DMS79 (cell line): Measurements from ENCODE around the gene CDKAL1.
"Not testable (repeated sequence)": the region's sequence is repeated elsewhere in the genome, so short reads cannot be mapped to it uniquely, and the experiment has no call there.

Experiments
- DNase-seq: peaks from one replicate; lab custom pipeline; 2025; lab: John Stamatoyannopoulos, UW

CDKAL1 gene

DNA sequence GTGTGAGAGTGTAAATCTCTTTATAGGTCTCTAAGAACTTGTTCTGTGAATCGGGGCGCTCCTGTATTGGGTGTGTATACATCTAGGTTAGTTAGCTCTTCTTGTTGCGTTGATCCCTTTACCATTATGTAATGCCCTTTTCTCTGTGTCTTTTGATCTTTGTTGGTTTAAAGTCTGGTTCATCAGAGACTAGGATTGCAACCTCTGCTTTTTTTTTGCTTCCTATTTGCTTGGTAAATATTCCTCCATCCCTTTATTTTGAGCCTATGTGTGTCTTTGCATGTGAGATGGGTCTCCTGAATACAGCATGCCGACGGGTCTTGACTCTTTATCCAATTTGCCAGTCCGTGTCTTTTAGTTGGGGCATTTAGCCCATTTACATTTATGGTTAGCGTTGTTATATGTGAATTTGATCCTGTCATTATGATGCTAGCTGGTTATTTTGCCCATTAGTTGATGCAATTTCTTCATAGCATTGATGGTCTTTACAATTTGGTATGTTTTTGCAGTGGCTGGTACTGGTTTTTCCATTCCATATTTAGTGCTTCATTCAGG, 60.1 kb downstream of the CDKAL1 start:
- DNase-seq = not testable (repeated sequence)

DNA sequence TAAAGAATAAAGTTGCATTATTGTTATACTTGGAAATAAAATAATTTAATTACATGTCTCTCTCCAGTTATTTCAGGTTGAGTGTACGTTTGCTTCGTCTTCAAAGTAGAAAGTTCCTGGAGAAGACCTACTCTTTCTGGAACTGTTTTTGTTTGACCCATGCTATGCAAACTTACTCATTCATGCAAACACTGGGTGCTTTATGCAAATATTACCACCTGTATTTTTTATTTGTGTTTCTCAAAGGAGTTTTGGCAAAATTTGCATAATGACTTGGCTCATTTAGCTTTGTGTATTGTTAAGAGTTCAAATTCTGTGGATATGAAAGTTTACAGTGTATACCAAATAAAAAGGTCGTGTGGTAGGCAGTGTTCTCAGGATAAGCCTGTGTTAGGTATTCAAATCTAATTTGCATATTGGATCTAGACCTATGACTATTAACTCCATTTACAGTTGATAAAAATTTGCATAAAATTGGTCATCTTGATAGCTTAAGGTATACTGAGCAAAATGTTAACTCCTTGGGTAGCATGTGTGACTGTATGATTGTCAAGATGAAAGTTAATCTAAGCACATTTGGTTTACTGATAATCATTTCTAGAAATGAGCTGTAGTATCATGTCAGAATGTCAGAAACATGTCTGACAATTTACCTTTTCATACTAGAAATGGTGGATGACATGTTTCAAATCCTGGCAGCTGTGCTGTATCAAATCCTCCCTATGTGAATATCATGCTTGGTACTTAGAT, 65.2 kb downstream of the CDKAL1 start:
- DNase-seq = no peak

DNA sequence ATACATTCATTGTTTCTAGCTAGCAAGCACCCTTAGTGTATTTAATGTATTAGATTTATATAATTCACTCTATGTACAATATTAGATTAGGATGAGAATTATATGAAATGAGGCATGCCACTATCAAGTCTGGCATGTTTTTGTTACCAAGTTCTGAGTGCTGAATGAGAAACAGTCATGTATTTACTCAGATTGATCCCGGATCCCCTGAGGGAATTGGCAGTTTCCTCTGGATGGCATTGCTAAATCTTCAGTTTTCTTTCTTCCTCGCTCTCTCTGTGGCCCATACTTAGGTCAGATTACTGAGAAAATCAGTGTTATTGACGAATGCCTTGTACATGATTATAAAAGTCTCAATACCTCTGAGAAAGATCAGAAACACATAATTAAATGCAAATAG, 66.6 kb downstream of the CDKAL1 start:
- no peak for DNase-seq

DNA sequence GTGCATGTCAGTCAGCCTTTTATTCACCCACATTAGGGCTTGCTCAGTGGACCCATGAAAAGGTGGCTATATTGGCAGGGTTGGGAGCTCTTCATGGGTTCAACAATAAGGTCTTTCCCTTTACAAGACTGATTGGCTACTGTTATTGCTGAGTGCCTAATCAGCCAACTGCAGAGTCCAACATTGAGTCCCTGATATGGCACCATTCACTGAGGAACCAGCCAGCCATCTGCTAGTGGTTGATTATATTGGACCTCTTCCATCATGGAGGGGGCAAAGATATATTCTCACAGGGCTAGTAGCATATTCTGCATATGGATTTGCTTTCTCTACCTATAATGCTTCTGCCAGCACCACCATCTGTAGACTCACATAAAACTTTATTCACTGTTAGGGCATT, 69.9 kb downstream of the CDKAL1 start:
- no peak for DNase-seq

DNA sequence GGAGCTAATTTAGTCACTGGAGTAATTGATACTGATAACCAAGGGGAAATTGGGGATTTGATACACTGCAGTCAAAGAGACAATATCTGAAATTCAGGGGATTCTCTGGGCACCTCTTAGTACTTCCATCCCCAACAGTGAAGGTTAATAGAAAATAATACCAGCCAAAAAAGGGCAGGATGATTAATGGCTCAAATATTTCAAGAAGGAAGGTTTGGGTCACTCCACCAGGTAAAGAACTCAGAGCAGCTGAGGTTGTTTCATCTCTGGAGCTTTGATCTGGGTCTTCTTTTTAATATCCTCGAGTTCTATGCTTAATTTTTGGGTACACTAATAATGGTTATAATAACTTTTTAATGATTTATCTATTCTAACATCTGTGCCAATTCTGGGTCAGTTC, 70.8 kb downstream of the CDKAL1 start:
- DNase-seq = no peak

DNA sequence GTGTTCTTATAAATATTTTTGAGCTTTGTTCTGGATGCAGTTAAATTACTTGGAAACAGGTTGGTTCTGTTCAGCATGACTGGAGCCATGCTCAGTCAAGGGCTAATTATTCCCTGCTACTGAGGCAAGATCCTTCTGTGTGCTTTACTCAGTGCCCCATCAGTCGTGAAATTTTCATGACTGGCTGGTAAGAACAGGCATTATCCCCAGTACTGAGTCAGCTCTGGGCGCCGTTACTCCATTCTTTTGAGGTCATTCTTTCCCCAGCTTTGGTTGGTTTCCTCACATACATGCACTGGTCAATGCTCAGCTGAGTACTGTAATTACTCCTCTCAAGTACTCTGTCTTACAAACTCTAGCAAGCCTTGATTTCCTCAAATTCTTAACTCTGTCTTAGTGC, 71.3 kb downstream of the CDKAL1 start:
- peak; percentile 67 for DNase-seq

DNA sequence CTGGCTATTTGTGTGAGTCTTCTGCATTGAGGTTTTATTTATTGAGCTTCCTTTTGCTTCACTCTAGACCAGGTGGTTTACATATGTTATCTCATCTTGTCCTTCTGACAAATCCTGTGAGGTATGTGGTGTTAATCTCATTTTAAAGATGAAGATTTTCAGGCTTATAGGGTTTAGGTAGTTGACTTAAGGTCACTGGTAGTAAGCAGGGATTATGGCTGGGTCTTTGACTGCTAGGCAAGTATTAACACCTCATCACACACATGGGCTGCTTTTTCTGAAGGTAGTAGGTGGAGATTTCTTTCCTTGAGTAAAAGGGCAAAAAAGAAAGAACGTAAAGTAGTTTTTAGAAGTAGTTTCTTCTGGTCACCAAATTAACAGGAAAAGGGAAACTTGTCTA, 72.6 kb downstream of the CDKAL1 start:
- no peak for DNase-seq

DNA sequence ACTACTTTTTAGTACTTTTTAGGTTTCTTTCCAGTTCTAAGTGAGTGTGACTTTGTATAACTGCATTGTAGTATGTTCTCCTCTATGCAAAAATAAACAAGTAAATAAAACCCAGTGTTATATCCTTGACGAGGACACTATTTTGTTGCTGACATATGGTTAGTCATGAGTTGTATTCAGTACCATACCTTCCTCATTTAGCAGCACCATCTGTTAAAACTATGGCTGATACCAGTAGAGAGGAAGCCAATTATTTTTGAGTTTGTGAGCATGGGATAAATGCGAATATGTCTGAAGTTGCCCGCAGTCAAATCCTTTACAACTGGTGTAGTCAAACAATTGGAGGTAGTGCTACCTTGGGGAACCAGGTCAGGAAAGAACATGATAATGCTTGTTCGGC, 74.1 kb downstream of the CDKAL1 start:
- DNase-seq = no peak

DNA sequence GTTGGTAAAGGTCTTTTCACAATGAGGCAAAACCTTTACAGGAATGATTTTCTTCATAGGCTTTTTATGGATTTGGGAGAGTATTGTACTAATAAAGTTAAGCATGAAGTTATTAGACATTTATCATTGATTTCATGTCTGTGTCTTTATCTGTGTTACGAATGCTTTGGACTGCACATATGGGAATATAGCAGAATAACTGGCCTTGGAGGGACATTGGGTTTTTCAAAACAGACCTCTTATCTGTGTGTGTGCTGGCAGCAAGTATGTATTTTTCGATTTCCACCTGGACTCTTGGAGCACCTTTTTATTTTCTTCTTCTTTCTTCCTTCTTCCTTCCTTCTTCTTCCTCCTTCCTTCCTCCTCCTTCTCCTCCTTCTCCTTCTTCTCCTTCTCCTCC, 74.6 kb downstream of the CDKAL1 start:
- DNase-seq = no peak

DNA sequence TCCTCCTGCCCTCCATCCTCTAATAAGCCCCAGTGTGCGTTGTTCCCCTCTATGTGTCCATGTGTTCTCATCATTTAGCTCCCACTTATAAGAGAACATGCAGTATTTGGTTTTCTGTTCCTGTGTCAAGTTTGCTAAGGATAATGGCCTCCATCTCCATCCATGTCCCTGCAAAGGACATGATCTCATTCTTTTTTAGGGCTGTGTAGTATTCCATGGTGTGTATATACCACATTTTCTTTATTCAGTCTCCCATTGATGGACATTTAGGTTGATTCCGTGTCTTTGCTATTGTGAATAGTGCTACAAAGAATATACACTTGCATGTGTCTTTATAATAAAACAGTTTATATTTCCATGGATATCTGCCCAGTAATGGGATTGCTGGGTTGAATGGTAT, 75.7 kb downstream of the CDKAL1 start:
- DNase-seq = not testable (repeated sequence)

DNA sequence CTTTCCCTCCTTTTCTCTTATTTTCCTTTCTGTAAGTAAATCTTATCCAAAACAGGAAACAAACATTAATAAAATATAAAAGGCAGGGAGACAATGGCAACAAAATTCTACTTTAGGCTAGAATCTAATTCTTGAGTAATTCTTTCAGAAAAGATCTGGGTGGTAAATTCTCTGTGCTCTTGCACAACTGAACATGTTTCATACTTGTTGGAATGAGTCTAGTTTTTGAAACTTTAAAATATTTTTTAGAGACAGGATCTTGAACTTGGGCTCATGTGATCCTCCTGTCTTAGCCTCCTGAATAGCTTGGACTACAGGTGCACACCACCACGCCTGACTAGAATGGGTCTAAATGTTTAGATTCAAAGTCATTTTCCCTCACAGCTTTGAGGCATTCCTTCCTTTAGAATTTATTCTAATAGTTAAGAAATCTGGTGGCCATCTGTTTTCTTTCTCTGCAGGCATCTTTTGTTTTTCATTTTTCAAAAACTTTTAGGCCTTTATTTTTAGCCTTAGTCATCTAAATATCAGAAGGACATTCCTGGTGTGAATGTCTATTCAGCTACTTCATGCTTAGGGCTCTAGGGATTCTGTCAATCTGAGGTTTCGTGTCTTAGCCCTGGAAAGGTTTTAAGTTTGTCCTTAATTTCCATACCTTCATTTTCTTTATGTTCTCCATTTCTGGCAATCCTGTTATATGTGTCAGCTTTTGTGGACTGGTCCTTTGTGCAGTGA, 76.5 kb downstream of the CDKAL1 start:
- DNase-seq = no peak

DNA sequence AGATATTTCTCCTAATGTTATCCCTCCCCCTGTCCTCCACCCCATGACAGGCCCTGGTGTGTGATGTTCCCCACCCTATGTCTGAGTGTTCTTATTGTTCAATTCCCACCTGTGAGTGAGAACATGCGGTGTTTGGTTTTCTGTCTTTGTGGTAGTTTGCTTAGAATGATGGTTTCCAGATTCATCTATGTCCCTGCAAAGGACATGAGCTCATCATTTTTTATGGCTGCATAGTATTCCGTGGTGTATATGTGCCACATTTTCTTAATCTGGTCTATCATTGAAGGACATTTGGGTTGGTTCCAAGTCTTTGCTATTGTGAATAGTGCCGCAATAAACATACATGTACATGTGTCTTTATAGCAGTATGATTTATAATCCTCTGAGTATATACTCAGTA, 83.3 kb downstream of the CDKAL1 start:
- DNase-seq = not testable (repeated sequence)

DNA sequence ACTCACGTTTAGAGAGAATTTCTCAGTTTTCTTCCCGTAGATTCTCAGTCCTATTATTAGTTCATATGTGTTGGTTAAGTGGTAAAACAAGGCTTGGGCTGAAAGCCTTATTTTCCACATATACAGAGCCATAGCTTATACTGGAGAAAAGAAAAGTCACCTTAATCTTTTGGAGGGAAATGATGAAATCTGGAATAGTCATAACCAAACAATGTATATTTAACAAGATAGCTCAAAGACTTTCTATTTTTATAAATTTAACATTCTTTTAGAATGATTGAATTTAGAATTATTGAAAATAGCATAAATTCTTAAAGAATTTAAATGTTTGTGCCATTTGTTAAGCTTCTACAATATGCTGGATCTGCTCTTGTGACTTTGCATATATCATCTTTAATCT, 85.8 kb downstream of the CDKAL1 start:
- DNase-seq = no peak

DNA sequence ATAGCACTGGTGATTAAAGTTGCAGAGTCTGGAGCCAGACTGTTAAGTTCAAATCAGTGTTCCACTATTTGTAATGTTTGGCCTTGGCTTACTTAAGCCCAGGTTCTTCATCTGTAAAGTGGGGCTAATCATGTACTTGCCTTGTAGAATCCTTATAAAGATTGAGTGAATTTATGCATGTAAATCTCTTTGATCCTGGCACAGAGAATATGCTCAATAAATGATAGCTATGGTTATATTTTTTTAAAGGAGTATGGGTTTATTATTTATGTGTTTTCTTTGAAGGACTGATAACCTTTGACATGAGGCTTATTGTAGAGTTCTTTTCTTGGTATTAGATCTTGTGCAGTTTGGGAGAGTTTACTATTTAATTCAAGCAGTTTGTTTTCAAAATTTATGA, 89.5 kb downstream of the CDKAL1 start:
- no peak for DNase-seq

DNA sequence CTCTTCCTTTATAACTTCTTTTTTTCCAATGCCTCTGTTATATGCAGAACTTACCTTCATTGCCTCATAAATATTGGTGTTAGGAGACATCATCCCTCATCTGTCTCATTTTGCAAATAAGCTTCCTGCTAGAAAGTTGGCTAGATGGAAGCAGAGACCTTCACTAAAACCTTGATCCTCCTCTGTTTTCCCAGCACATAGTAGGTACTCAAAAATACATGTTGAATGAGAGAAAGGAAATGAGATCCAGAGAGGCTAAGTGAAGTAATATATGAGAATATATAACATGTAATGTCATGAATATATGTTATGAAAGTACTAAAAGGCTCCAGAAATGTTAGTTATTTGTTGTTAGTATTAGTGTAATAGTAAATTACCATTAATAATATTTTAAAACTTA, 91.9 kb downstream of the CDKAL1 start:
- no peak for DNase-seq

DNA sequence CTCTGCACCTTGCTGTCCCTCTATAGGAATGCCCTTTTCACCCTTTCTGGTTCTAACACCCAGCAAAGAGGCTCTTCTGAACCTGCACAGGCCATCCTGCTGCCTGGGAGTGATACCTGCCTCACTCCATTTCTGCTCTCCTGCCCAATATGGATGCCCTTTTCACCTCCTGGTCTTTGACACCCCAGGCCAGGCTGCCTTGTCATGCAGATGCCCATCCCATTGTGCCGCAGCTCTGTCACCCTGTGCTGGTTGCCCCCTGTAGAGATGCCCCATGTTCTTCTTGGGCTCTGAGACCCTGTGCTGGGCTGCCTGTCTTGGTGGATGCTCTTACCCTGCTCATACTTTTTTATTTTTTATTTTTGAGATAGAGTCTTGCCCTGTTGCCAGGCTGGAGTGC, 95.3 kb downstream of the CDKAL1 start:
- DNase-seq = no peak

DNA sequence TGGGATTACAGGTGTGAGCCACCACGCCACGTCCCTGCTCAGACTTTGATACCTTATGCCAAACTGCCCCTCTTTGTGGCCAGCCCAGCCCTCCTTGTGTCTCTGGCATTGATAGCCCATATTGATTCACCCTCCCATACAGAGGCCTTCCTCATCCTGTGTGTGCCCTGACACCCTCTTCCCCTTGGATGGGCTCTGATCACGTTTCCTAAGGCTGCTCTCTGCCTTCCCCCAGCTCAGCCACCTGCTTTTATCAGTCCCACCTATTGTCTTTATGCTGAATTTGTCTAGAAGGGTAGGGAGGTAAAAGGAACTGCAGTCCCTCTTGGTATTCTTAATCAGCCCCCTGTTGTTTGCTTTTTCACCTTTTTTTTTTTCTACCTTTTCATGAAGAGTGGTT, 95.9 kb downstream of the CDKAL1 start:
- no peak for DNase-seq

DNA sequence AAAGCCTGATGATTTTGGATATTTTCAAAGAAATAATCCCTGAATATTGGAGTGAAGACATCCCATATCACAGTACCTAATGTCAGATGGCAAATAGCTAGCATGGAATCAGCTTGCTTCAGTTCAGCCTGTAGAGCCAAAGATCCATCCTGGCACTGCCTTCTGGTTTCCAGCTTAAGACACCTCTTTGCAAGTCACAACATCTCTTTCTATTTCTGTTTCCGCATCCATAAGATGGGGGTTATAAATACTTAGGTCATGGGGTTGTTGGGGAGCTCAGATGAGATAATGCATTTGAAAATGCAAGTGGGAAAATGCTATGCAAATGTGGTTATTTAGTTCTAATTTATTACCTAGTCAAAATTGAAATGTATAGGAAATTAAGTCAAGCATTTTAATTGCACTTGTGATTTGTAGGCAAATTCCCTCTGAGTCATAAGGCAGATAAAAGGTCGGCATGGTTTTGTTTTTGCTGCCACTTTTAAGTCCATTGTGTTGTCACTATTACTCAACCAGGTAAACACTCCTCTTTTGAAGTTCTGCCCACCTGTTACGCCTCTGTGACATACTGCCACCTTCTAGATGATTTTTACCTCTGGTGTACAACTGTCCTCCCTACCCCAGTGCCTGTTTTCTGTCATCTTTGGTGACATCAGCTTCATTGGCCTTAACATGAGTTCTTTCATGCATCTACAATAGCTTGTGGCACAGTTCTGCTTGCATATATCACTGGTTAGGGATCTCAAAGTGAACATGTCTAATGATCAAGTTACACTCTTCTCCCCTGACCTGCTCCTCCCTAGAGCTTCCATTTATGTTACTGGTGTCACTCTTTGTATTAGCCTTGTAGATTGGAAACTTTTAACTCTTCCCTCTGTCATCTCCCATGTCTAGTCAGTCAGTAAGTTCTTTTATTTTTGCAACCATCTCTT, 96.6 kb downstream of the CDKAL1 start:
- peak; percentile 50 for DNase-seq

DNA sequence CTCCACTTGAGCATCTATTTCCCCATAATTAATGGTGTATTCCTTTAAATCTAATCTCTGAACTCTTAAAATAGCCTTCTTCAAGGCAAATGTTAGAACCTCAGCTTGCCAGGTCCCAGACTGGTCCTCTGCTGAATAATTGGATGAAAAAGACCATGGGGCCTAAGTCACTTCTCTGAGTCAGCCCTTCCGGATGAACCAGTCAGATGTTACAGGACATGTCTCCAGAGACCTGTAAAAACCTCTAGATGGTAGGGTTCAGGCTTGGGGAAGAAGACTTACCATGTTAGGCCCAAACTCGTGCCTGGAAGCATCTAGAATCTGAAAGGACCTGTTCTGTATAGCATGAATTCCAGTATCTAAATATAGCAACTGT, 97.3 kb downstream of the CDKAL1 start:
- DNase-seq = no peak

DNA sequence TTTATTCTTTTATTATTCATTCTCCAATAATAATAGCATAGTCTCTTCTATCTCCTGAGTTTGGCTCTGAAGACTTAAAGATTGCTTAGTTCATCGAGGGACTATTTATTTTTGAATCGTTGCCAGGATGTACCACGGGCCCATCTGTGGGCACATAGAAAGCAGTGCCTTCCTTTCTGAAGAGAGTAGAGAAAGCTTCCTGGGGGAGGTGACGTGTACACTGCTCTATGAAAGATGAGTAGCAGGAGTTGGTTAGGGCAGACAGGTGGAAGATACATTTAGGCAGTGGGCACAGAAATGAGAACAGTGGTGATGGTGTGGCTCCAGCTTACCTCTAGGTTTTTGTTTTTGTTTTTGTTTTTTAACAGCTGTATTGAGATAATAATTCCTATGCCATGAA, 98.4 kb downstream of the CDKAL1 start:
- DNase-seq = no peak

DNA sequence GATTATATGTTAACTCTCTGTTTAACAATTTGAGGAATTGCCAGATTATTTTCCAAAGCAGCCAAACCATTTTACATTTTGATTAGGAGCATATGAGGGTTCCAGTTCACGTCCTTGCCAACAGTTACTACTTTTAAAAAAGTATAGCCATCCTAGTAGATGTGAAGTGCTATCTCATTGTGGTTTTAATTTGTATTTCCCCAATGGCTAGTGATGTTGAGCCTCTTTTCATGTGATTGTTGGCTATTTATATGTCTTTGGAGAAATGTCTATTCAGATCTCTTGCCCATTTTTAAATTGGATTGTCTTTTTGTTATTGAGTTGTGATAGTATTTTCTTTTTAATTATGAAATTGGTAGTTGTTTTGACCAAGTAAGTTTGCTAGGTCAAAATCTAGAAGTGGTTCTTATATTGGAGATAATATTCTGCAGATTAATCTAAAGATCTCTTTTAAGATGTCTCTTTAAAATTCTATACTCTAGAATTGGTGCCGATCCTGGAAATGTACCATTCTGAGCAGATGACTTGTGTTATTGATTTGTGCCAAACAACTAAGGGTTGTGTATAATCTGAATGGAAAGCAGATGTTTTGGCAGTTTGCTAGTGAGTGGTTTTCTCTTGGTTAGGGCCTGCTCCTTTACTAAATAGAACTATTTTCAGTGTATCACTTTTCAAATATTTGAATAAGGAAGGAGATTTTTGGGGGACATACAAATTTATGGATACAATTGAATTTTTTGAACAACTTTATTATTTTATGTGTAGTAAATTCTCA, 99.5 kb downstream of the CDKAL1 start:
- DNase-seq = no peak

DNA sequence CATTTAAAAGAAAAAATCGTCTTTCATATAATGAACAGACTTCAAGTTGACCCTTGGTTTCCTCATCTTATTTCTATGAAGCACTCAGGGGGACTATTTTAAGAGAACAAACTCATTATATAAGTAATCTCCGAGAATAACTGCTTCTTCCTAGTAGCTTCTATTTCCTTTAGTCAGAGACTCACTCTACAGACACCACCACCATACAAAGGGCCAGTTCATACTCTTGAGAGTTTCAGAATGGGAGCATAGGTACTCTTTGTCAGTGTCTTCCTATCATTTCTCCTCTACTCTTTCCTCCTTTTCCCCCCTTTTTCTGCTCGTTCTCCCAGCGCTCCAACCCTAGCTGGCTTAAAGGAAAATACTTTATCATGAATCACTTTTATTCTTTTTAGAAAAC, 104.9 kb downstream of the CDKAL1 start:
- no peak for DNase-seq
